Measurements from ENCODE around the gene GTF2A2. TPM values are rescaled to one million over a fixed set of nuclear protein-coding genes. Genes with fewer than 3 reads are reported as not detected.
A peak's percentile ranks its signal among the peaks of the same experiment; 100 is the strongest.

Gene GTF2A2
- total RNA-seq = 36.8 TPM

DNA sequence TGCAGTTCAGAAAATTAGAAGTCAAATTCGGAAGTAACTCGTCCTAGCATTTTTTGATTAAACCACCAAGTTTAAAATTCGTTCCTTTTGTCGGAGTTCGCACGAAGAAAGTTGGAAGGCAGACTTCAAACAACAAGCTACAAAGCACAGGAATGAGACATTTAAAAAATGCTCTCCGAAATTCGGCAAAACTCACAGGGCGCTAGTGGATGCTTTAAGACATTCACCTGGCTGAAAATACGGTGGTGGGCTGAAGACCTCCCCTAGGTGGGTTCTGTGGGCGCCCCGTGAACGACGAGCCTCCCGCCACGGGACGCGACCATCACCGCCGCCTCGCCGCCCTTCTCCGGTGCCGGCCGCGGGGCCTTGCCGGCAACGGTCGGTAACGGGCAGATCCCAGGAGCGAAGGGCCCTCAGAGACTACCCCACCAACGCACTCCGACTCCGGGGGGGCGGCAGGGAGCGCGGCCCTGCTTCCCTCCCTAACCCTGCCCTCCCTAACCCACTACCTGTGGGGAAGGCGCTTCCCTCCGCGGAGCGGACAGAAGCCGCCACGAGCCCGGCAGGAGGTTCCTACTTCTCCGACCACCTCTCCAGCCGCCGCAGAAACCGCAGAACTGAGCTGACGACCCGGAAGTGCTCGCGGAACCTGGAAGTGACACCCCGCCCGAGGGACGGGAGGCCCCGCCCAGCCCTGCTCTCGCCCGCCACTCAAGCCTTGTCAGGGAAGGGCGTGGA lies at the start of gene GTF2A2:
Gene GTF2A2, minus strand, starts transcription at position 619 of the 738 bp plus-strand sequence. CDS start 5,238 bp downstream, outside the sequence.
- DNase-seq (ENCODE audit: extremely low spot score in 2 of 2) = peak in 1 of 2 donors; percentile 92
- H3K27ac ChIP-seq = peak within 1 kb of the TSS; percentile 90
- peaks cover 34% of the 10 kb centered on the region for H3K4me1 ChIP-seq
- no peaks in the 10 kb centered on the region for H3K9me3 ChIP-seq
- intact Hi-C loops (cut with DNase I) = no loop called here
- H3K4me3 ChIP-seq = peak within 1 kb of the TSS; percentile 64 to 100
- TF ChIP-seq CTCF (IDR thresholded peaks at IDR 0.05) (no peak), POLR2A (IDR thresholded peaks at IDR 0.05) (peak in 1 of 2 donors; percentile 25), POLR2AphosphoS5 (IDR thresholded peaks at IDR 0.05; ENCODE audit: insufficient read depth in 1 of 2, low read depth in 1 of 2) (peak; percentile 68 to 87)
- peaks cover 0 to 16% of the 10 kb centered on the region in 2 donors for H3K36me3 ChIP-seq
- no peaks in the 10 kb centered on the region for H3K27me3 ChIP-seq

DNA sequence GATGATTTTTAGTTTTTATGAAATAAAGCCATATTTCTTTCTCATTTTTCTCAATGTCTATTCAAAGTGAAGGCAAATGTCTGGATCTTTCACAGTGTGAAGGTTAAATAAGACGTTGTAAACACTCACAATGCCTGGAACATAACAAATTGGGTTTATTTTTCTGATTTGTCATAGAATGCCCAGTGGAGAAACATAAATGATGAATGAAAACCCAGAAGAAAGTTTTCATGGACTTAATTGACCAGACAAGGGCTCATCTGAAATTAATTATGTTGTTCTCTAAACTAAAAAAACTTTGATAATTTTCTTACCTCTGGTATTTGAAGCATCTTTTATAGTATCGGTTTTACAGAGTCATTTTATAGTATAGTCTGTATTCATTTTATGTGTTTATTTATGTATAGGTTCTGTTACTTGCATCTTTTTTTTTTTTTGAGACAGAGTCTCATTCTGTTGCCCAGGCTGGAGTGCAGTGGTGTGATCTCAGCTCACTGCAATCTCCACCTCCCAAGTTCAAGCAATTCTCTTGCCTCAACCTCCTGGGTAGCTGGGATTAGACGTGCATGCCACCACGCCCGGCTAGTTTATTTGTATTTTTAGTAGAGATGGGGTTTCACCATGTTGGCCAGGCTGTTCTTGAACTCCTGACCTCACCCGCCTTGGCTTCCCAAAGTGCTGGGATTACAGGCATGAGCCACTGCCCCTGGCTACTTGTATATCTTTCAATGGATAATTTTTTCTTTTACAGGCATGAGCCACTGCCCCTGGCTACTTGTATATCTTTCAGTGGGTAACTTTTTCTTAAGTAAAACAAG lies 46.9 kb upstream of the GTF2A2 start:
- intact Hi-C loops (cut with DNase I) = no loop called here
- H3K4me3 ChIP-seq = no peak overlapping the region
- H3K4me1 ChIP-seq = no peaks in the 10 kb centered on the region
- no peaks in the 10 kb centered on the region for H3K27me3 ChIP-seq
- no peaks in the 10 kb centered on the region for H3K9me3 ChIP-seq
- no peak for TF ChIP-seq POLR2A (IDR thresholded peaks at IDR 0.05)
- no peak for TF ChIP-seq POLR2AphosphoS5 (IDR thresholded peaks at IDR 0.05; ENCODE audit: insufficient read depth in 1 of 2, low read depth in 1 of 2)
- TF ChIP-seq CTCF (IDR thresholded peaks at IDR 0.05) = no peak
- H3K36me3 ChIP-seq = no peaks in the 10 kb centered on the region
- DNase-seq (ENCODE audit: extremely low spot score in 2 of 2) = no peak
- H3K27ac ChIP-seq = no peak overlapping the region

DNA sequence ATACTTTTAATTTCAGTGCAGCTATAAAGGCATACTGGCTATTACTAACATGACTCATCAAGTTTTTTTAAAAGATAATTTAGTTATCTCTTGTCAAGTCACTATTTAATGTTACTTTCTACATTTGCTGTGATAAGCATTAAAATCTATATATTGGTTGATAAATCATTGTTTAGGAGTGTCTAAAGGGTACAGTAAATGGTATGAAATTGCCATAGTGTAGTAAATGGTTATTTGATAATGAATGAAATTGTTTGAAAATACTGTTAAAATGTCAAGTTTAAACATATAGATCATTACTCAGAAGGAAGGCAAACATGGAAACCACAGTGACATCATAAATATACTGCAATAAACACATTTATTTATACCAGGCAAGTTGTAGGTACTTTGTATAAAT lies 45.0 kb upstream of the GTF2A2 start:
- TF ChIP-seq POLR2A (IDR thresholded peaks at IDR 0.05) = no peak
- no peak for TF ChIP-seq POLR2AphosphoS5 (IDR thresholded peaks at IDR 0.05; ENCODE audit: insufficient read depth in 1 of 2, low read depth in 1 of 2)
- no peak for TF ChIP-seq CTCF (IDR thresholded peaks at IDR 0.05)
- no peaks in the 10 kb centered on the region for H3K36me3 ChIP-seq
- no peak overlapping the region for H3K27ac ChIP-seq
- H3K27me3 ChIP-seq = no peaks in the 10 kb centered on the region
- intact Hi-C loops (cut with DNase I) = no loop called here
- H3K4me3 ChIP-seq = no peak overlapping the region
- no peaks in the 10 kb centered on the region for H3K9me3 ChIP-seq
- H3K4me1 ChIP-seq = no peaks in the 10 kb centered on the region
- no peak for DNase-seq (ENCODE audit: extremely low spot score in 2 of 2)

GRCh38 chr15:59701880-59702279 lies 44.6 kb upstream of the GTF2A2 start:
- Histone ChIP-seq H3K36me3 (no peaks in the 10 kb centered on the region), H3K27me3 (no peaks in the 10 kb centered on the region), H3K27ac (no peak overlapping the region), H3K4me1 (no peaks in the 10 kb centered on the region), H3K4me3 (no peak overlapping the region), H3K9me3 (no peaks in the 10 kb centered on the region)
- TF ChIP-seq POLR2AphosphoS5 (IDR thresholded peaks at IDR 0.05; ENCODE audit: insufficient read depth in 1 of 2, low read depth in 1 of 2) (no peak), CTCF (IDR thresholded peaks at IDR 0.05) (no peak), POLR2A (IDR thresholded peaks at IDR 0.05) (no peak)
- no peak for DNase-seq (ENCODE audit: extremely low spot score in 2 of 2)
- intact Hi-C loops (cut with DNase I) = no loop called here
